HG03442 (cell line): Measurements from ENCODE around the gene FCHSD2.
"Not testable (repeated sequence)": the region's sequence is repeated elsewhere in the genome, so short reads cannot be mapped to it uniquely, and the experiment has no call there.

Experiments used
- ATAC-seq: cut with Tn5 transposase; IDR thresholded peaks from one replicate; pipeline ENCODE4 v1.9.1; 2021; ENCODE audit warnings: mild to moderate bottlenecking, moderate library complexity; ENCODE audit not compliant: unreplicated experiment

The FCHSD2 gene

DNA sequence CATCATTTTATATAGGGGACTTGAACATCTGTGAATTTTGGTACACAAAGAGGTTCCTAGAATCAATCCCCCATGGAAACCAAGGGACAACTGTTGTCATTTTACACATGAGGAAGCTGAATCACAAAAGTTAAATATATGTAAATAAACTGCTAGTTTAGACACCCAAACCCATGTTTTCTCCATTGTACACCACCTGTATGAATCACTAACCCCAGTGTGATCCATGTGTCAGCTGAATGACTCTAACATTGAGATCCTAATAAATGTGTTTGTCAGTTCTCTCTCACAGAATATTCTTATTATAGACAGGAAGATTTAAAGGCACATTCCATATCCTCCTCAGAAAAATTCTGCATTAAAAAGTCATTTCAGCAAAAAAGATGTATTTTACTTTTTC is 244.6 kb downstream of the FCHSD2 start:
- no peak for ATAC-seq

DNA sequence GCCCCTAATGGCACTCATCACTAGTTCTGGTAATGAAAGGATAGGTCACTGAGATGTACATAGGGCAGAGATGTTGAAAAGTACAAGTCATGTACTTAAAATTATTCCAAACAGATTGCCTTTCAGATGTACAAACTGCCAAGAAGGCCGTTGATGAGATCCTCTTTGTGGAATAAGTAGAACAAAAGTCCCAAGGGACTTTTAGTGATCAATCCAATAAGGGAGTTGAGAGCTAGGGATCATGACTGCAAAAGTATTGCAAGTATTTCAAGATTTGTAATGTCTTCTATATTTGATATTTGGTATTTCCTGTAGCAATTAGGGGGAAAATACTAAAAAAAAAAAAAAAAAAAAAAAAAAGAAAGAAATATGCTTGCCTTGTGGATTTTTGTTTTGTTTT is 245.7 kb downstream of the FCHSD2 start:
- no peak for ATAC-seq

DNA sequence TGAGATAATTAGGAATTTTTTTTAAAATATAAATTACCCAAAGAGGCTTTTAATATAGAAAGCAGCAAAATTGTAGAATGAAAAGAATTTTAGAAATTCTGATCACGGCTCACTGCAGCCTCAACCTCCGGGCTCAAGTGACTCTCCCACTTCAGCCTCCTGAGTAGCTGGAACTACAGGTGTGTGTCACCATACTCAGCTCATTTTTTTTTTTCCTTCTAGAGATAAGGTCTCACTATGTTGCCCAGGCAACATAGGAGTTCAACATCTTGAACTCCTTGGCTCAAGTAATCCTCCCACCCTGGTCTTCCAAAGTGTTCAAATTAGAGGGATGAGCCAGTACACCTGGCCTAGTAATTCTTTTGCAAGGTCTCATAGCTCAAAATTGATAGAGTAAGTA is 251.2 kb downstream of the FCHSD2 start:
- ATAC-seq: no peak

DNA sequence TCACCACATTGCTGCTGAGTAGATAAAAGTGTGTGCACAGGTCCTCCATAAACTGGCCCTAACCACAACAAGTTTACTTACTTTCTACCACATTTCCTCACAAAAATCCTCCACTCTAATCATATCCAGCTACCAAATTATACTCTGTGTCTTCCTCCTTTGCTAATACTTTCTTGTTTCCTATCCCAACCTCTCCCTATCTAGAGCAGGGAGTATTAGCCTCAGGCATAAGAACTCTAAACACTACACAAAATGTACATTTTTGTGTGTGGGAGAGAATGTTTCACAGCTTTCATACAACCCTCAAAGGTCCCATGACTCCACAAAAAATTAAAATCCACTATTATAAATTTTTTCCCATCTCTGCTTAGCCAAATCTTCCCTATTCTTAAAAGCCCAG is 255.5 kb downstream of the FCHSD2 start:
- no peak for ATAC-seq

DNA sequence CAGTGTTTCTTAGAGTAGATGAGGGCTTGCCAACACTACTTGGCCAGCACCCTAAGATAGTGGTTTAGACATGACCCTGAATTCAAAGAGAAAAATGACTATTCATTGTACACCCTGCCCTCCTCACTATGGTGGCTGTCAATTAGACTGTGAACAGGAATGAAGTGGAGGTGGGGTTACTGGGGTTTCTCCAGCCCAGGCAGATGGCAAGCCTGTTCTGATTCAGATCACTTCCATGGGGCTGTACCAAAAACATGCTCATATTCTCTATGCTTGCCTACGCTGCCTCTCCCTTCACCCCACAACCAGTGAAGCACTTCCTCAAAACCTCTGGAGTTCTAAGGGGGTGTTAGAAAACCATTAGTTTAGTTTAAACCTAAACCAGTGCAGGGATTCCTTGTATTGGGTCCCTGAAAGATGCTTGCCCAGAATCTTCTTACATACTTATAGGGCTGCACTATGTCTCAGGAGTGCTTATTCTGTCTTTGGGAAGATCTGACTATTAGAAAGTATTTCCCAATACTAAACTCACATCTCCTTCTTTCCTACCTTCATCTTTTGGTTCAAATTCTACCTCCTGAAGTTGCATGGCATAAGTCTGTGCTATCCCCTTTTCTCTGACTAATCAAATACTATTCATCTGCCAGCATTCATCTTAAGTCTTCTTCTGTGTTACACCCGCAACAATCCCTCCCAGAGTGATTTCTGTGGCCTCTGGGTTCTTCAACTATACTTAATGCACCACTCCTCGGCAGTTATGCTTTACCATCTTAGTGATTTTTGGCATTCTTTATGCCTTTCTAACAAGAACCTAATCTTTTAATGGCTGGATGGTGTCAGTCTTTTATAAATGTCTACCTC is 256.1 kb downstream of the FCHSD2 start:
- no peak for ATAC-seq

DNA sequence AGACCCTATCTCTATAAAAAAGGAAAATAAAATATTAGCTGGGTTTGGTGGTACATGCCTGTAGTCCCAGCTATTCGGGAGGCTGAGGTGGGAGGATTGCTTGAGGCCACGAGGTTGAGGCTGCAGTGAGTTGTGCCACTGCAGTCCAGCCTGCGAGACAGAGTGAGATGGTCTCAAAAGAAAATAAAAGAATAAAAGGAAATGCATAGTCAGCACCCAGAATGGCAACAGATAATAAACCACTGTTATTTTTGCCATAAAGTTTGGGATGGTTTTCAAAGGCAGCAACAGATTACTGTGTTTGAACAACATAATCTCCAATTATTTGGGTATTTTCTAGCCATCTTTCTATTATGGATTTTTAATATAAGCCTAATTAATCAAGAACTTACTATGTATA is 266.0 kb downstream of the FCHSD2 start:
- no peak for ATAC-seq

DNA sequence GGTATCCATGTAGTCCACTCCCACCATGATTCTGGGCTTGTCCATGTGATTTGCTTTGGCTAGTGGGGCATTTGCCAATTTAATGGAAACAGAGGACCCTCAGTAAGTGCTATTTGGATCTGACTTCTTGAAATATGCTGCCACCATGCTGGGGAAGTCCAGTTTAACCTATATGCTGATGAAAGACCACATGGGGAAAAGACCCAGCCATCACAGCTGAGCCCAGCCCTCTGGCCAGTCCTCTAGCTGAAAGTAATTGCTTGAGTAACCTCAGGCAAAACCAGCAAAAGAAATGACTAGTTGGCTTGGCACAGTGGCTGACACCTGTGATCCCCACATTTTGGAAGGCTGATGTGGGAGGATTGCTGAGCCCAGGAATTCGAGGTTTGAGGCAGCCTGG is 266.4 kb downstream of the FCHSD2 start:
- ATAC-seq: no peak

DNA sequence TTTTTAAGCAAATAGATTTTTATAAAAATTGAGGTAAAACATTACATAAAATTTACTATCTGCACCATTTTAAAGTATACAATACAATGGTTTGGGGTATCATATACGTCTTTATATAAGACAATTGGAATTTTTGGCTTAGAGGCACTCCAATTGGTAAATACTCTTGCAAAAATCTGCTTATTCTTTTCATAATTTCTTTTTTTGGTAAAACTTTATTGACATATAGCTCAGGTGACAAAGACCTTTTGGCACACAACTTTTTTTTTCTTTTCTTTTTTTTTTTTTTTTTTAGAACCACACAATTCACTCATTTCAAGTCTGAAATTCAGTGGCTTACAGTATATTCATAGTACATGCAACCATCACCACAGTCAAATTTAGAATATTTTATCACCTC is 270.1 kb downstream of the FCHSD2 start:
- ATAC-seq: no peak

DNA sequence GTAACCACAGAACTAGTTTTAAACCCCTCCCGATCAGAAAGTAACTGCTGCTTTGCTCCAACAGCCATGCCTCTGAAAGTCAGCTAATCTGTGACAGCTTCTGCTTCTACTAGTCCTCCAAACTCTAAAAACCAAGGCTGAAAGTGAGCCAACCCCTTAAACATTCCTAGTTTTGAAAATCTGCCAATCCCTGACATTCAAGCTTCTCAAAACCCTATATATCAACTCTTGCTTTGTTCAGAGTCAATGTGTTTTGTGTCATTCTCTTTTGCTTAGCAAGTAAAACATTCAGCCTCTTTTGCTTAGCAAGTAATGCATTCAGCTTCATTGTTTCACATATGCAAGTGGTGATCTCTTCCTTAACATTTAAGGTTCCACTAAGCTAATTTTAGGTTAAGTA is 271.0 kb downstream of the FCHSD2 start:
- no peak for ATAC-seq

DNA sequence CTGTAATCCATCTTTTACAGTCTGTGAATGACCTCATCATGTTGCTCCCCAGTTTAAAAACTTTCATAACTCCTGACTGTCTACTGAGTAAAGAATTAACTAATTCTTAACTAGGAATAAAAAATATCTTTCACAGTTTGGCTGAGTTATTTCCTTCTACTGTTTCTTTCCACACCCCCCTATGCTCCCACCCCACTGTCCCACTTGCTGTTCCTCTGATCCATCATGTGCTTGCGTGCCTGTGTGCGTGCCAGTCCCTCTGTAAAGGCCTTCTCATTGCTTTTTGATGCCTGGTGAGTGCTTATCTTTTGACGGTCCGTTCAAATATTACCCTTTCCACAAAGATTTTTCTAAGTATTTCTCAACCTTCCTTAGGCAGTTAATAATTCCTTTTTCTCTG is 272.3 kb downstream of the FCHSD2 start:
- no peak for ATAC-seq

DNA sequence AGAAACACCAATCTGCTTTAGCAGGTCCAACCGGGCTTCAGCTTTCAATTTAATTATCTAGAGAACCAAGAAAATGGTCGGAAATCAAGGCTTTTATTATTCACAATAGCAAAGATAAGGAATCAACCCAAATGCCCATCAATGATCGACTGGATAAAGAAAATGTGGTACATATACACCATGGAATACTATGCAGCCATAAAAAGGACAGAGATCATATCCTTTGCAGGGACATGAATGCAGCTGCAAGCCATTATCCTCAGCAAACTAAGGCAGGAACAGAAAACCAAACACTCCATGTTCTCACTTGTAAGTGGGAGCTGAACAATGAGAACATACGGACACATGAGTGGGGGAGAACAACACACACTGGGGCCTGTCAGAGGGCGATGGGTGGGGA is 274.1 kb downstream of the FCHSD2 start:
- no peak for ATAC-seq

DNA sequence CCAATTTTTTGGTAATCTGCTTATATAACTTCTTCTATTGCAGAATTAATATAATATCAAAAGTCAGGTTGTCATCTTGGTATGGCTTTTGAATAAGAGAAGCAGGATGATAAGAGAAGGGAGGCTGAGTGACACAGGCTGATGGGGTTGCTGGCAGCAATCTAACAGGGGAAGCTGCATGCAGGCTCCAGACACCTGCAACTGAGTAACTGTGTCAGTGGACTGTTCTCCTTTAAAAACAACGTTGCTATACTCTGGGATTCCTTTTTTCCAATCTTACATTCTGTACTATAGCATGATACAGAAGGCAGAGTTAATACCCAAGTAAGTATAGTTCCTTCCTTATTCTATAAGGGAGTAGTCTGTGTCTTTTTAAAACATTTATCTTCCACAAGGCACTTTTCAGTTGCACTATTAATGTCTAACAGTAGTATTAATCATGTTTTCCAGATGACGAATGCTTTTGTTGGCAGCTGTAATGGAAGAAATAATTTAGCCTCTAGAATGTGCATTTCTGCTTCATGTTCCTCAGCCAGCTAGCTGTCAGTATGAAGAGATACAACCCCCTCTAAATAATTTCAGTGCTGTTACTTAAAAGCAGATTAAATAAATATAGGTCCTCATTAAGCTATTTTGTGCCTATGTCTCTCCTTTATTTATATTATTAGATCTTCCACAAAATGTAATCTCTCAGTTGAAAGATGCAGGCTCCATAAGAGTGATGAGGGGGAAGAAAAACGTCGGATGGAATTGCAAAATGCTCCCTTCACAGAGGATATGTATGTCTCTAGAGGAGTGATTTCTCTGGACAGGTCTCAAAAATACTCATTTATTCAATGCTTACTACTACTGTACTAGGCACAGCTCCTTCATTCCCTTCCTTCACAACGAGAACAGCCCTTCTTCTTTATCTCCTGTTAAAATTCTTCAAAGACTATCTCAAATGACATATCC is 277.1 kb downstream of the FCHSD2 start:
- ATAC-seq: no peak

DNA sequence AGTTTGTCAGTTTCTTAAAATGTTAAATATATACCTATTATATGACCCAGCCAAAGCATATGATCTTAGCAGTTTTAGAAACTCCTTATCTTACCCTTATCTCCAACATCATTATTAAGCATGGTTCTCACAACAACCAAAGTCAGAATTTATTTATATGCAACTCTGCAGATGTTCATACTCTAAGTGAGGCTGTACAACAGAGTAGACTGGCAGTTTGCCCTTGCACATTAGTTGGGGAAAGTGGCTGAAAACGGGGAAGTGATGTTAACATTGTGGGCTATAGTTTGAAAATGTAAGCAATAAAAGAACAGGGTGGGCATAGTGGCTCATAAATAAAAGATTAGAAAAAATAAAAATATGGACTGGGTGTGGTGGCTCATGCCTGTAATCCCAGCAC is 278.2 kb downstream of the FCHSD2 start:
- no peak for ATAC-seq

DNA sequence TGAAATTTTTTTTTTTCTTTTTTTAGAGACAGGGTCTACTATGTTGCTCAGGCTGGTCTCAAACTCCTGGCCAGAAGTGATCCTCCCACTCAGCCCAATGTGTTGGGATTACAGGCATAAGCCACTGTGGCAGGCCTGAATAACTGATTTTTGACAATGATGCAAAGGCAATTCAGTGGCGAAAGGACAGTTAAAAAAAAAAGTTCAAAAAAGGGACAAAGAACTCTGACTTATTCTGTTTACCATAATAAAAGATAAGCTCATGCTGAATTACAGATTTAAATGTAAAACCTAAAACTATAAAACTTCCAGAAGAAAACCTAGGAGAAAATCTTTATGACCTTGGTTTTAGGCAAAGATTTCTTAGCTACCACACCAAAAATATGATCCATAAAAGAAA is 279.0 kb downstream of the FCHSD2 start:
- ATAC-seq: no peak

DNA sequence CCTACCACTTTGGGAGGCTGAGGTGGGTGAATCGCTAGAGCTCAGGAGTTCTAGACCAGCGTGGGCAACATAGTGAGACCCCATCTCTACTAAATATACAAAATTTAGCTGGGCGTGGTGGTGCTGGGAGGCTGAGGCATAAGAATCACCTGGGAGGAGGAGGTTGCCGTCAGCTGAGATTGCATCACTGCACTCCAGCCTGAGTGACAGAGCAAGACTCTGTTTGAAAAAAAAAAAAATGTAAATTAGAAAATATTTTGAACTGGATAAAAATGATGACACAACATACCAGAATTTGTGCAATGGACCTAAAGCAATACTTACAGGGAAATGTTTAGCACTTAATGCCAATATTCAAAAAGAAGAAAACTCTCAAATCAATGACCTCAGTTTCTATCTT is 281.5 kb downstream of the FCHSD2 start:
- ATAC-seq: no peak

DNA sequence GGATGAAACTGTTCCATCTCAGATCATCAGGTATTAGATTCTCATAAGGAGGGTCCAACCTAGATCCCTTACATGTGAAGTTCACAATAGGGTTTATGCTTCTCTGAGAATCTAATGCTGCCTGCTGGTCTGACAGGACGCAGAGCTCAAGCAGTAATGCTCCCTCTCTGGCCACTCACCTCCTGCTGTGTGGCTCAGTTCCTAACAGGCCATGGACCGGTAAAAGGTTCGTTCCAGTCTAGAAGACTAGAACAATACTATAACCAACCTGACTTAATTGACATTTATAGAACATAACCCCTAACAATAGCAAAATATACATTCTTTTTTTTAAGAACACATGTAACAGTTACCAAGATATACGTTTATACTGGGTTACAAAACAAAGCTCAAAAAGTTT is 282.1 kb downstream of the FCHSD2 start:
- no peak for ATAC-seq

DNA sequence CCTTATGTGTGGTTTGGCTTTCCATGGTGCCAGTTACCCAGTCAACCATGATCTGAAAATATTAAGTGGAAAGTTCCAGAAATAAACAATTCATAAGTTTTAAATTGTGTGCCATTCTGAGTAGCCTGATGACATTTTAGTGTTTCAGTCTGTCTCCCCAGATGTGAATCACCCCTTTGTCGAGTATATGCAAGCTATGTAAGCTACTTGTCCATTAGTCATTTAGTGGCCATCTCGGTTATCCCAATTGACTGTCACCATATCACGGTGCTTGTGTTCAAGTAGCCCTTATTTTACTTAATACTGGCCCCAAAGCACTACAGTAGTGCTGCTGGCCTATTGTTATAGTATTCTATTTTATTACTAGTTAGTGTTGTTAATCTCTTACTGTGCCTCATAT is 283.0 kb downstream of the FCHSD2 start:
- ATAC-seq: no peak

DNA sequence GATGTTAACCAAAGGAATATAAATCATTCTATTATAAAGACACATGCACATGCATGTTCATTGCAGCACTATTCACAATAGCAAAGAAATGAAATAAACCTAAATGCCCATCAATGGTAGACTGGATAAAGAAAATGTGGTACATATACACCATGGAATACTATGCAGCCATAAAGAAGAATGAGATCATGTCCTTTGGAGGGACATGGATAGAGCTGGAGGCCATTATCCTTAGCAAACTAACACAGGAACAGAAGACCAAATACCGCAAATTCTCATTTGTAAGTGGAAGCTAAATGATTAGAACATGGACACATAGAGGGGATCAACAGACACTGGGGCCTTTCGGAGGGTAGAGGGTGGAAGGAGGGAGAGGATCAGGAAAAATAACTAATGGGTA is 283.9 kb downstream of the FCHSD2 start:
- ATAC-seq: not testable (repeated sequence)

DNA sequence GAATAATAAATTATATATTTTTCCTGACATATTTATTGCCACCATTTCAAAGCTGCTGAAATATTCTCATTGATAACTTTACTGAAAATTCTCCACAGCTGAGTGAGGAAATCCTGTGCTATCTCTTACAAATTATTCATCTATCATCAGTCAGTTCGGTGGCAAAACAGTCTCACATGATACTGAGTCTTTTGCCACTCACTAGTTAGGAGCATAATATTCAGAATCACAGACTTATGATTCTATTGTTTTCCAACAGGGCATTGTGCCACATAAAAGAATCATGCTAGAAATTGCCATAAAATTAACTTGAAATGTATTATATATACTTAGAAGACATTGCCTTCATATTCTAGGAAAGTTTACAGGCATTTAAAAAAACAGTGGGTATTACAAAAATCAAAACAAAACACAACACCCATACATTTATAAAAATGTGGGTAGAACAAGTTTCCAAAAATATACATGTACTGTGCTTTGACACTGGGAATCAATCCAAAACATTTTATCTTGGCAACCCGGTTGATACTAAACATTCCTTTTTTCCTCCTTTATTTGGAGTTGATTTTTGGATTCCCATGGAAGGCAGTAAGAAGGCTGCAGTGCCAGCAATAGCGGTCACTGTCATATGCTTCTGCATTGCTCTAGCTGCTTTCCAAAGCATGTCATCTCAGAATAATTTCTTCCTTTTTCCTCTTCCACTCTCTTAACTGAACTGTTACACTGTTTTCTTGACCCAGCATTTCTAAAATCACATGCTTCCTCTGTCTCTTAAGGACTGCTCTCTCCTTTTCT is 285.4 kb downstream of the FCHSD2 start:
- no peak for ATAC-seq

DNA sequence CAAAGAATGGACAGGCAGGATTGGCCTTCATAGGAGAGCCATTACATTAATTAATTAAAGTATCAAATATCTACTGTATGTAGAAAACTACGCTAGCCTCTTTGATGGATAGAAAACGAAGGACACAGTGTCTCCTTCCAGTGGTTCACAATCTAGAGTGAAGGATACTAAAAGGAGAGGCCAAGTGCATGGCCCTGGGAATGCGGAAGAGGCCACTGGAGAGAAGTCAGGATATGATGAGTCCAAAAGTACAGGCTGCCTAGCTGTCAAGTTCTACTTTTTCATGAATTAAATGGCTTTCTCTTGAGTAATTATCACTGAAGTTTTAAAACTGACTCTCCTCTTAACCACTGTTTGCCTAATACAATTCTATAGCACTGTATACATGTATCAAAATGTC is 286.1 kb downstream of the FCHSD2 start:
- no peak for ATAC-seq

DNA sequence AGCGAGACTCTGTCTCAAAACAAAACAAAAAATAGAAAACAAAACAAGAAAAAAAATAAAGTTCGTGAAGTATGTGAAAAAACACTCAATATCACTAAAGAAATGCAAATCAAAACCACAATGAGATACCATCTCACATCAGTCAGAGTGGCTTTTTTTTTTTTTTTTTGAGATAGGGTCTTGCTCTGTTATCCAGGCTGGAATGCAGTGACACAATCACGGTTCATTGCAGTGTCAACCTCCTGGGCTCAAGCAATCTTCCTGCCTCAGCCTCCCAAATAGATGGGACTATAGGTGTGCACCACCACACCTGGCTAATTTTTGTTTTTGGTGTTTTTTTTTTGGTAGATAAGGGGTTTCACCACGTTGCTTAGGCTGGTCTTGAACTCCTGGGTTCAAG is 290.4 kb downstream of the FCHSD2 start:
- no peak for ATAC-seq
